Medulla oblongata (tissue), 1 donor: ENCODE data around the gene FAM20B.
"Not testable (repeated sequence)": the region's sequence is repeated elsewhere in the genome, so short reads cannot be mapped to it uniquely, and the experiment has no call there.

ENCODE experiments used
- DNase-seq: peaks from one replicate; pipeline ENCODE4 v3.0.0-alpha.2; 2015; ENCODE audit errors: extremely low spot score

FAM20B gene

GRCh38 chr1:179023946-179024650 is 1.6 kb upstream of the FAM20B start:
- DNase-seq, result no peak

- DNase-seq, result peak; percentile 68
Observed at GRCh38 chr1:179025975-179026812, 500 bp downstream of the FAM20B start.

GRCh38 chr1:179026813-179027669 is 1.3 kb downstream of the FAM20B start:
- no peak for DNase-seq

- no peak for DNase-seq
Observed at GRCh38 chr1:179029321-179029759, 3.6 kb downstream of the FAM20B start.

GRCh38 chr1:179030130-179030529 is 4.4 kb downstream of the FAM20B start:
- no peak for DNase-seq

- no peak for DNase-seq
Observed at GRCh38 chr1:179030683-179031082, 5.0 kb downstream of the FAM20B start.

GRCh38 chr1:179031284-179031683 is 5.6 kb downstream of the FAM20B start:
- no peak for DNase-seq

- DNase-seq, result no peak
Observed at GRCh38 chr1:179031855-179032513, 6.3 kb downstream of the FAM20B start.

GRCh38 chr1:179034720-179035119 is 9.0 kb downstream of the FAM20B start:
- DNase-seq, result no peak

- DNase-seq, result no peak
Observed at GRCh38 chr1:179036844-179037465, 11.3 kb downstream of the FAM20B start.

- no peak for DNase-seq
Observed at GRCh38 chr1:179038528-179039281, 13.0 kb downstream of the FAM20B start.

- DNase-seq, result not testable (repeated sequence)
Observed at GRCh38 chr1:179039502-179040174, 13.9 kb downstream of the FAM20B start.

GRCh38 chr1:179040175-179040551 is 14.5 kb downstream of the FAM20B start:
- not testable (repeated sequence) for DNase-seq

- no peak for DNase-seq
Observed at GRCh38 chr1:179042087-179042486, 16.4 kb downstream of the FAM20B start.

GRCh38 chr1:179042700-179043099 is 17.0 kb downstream of the FAM20B start:
- no peak for DNase-seq

GRCh38 chr1:179043266-179043665 is 17.6 kb downstream of the FAM20B start:
- DNase-seq, result no peak

- no peak for DNase-seq
Observed at GRCh38 chr1:179043907-179044306, 18.2 kb downstream of the FAM20B start.

GRCh38 chr1:179046808-179047635 is 21.3 kb downstream of the FAM20B start:
- no peak for DNase-seq

- no peak for DNase-seq
Observed at GRCh38 chr1:179047636-179047997, 21.9 kb downstream of the FAM20B start.
